ENCODE measurements around the gene PRAMEF9.
"Not testable (repeated sequence)": the region's sequence is repeated elsewhere in the genome, so short reads cannot be mapped to it uniquely, and the experiment has no call there.

GRCh38 chr1:13155909-13156308, 15.7 kb upstream of the PRAMEF9 start, which contains the start of gene PRAMEF26:
- TF ChIP-seq SP1 (IDR thresholded peaks at IDR 0.05; ENCODE audit: low read depth); CTCF (IDR thresholded peaks at IDR 0.05 in 2 of 3, conservative IDR thresholded peaks at IDR 0.05 in 1 of 3; ENCODE audit: borderline replicate concordance in 1 of 3, insufficient read depth in 1 of 3, low read depth in 2 of 3, low read length in 2 of 3); EZH2phosphoT487 (IDR thresholded peaks at IDR 0.05; ENCODE audit: borderline replicate concordance); ZFX (IDR thresholded peaks at IDR 0.05); EZH2 (IDR thresholded peaks at IDR 0.05); POLR2AphosphoS5 (IDR thresholded peaks at IDR 0.05; ENCODE audit: low read depth, low read length); ATF3 (IDR thresholded peaks at IDR 0.05); POLR2A (IDR thresholded peaks at IDR 0.05; ENCODE audit: borderline replicate concordance, extremely low read depth, insufficient read depth, insufficient read length); SIN3A (IDR thresholded peaks at IDR 0.05; ENCODE audit: low read depth): not testable (repeated sequence)
